GM12878 (cell line): ENCODE measurements around the gene OR52M1. TPM values are rescaled to one million over a fixed set of nuclear protein-coding genes. Genes with fewer than 3 reads are reported as not detected.

ENCODE experiments used
- ATAC-seq: fragments of 200-7000 bp; cut with Tn5 transposase; 3 replicates; pipeline ENCODE4 v1.9.1; 2020; ENCODE audit warnings: mild to moderate bottlenecking, moderate library complexity
- BruUV-seq: library from RNA; stranded (reverse); fragments of 400-500 nt; replicated peaks from 2 replicates; lab custom pipeline; 2021; lab: Mats Ljungman, UMichigan
- CTCF ChIA-PET: fragments of 300-600 bp; sonication (Branson Sonifier 250); formaldehyde crosslinking; extraction: SDS; loops from one replicate; lab custom pipeline; 2021; ENCODE audit warnings: inconsistent platforms; lab: Yijun Ruan, JAX
- POLR2A ChIA-PET: fragments of 350-600 bp; formaldehyde crosslinking; extraction: SDS; loops from one replicate; lab custom pipeline; 2021; ENCODE audit warnings: inconsistent platforms; lab: Charles Lee
- RAD21 ChIA-PET: fragments of 300-600 bp; sonication (Branson Sonifier 250); formaldehyde crosslinking; loops from one replicate; lab custom pipeline; 2023; ENCODE audit warnings: antibody characterized with exemption; ENCODE audit not compliant: unreplicated experiment; lab: Charles Lee
- SMC1A ChIA-PET: fragments of 300-600 bp; sonication (Branson Sonifier 250); formaldehyde crosslinking; loops from one replicate; lab custom pipeline; 2023; ENCODE audit not compliant: unreplicated experiment, uncharacterized antibody; lab: Charles Lee
- DNase-seq: peaks from one replicate; pipeline ENCODE4 v3.0.0-alpha.2; 2011; ENCODE audit warnings: low read depth, low spot score
- FAIRE-seq: peaks from 3 replicates; lab custom pipeline; 2011; peaks lifted over from hg19 to GRCh38; lab: Jason Lieb, UNC
- H2AFZ ChIP-seq: 2 replicates; pipeline ENCODE4 v1.6.0; 2011; ENCODE audit warnings: low read depth, low read length, control low read depth; ENCODE audit not compliant: control insufficient read depth
- H3K27ac ChIP-seq: 2 replicates; pipeline ENCODE4 v1.5.1; 2011; ENCODE audit warnings: control low read depth; ENCODE audit not compliant: control insufficient read depth, insufficient read depth
- H3K27me3 ChIP-seq, 2 experiments: replicated peaks in 1 of 2; 2 replicates each; pipeline versions ENCODE4 v1.6.0 to v1.6.1; 2011; ENCODE audit warnings: low read length in 1 of 2; ENCODE audit not compliant: control insufficient read depth in 2 of 2, insufficient read depth in 2 of 2
- H3K36me3 ChIP-seq, 2 experiments: 2 replicates each; pipeline ENCODE4 v1.5.1; 2011; ENCODE audit warnings: low read length in 1 of 2; ENCODE audit not compliant: control insufficient read depth in 2 of 2, insufficient read depth in 2 of 2
- H3K4me1 ChIP-seq: 2 replicates; pipeline ENCODE4 v1.6.1; 2011; ENCODE audit warnings: mild to moderate bottlenecking, low read length, moderate library complexity, mixed read lengths; ENCODE audit not compliant: control insufficient read depth, insufficient read depth
- H3K4me2 ChIP-seq: 2 replicates; pipeline ENCODE4 v1.6.0; 2011; ENCODE audit warnings: control low read depth; ENCODE audit not compliant: control insufficient read depth, insufficient read depth
- H3K4me3 ChIP-seq: fragments of 200-600 bp; sonication (generic); 2 replicates; pipeline ENCODE4 v1.5.1; 2016
- H3K79me2 ChIP-seq: 2 replicates; pipeline ENCODE4 v1.6.0; 2011; ENCODE audit warnings: low read length; ENCODE audit not compliant: control insufficient read depth, insufficient read depth
- H3K9ac ChIP-seq: 2 replicates; pipeline ENCODE4 v1.8.0; 2011; ENCODE audit warnings: low read length, control low read depth, mixed read lengths; ENCODE audit not compliant: control insufficient read depth, insufficient read depth
- H3K9me3 ChIP-seq: replicated peaks from 3 replicates; pipeline ENCODE4 v1.5.1; 2011; ENCODE audit warnings: mild to moderate bottlenecking, low read length; ENCODE audit not compliant: control insufficient read depth, insufficient read depth
- H4K20me1 ChIP-seq: 2 replicates; pipeline ENCODE4 v1.6.0; 2011; ENCODE audit not compliant: control insufficient read depth, insufficient read depth
- CBFB ChIP-seq: IDR thresholded peaks from 2 replicates; pipeline ENCODE4 v1.6.1; 2016; ENCODE audit warnings: antibody characterized with exemption, low read depth
- E2F4 ChIP-seq: IDR thresholded peaks from 2 replicates; pipeline ENCODE4 v1.6.1; 2012; ENCODE audit warnings: low read depth, low read length, improper control_type of control experiment
- EED ChIP-seq: sonication (generic); IDR thresholded peaks from 2 replicates; pipeline ENCODE4 v1.6.1; 2016; ENCODE audit warnings: antibody characterized with exemption, low read depth
- HDAC6 ChIP-seq: fragments of 200-600 bp; sonication (generic); IDR thresholded peaks from one replicate; pipeline ENCODE4 v1.8.0; 2017; ENCODE audit warnings: antibody characterized with exemption; ENCODE audit not compliant: unreplicated experiment
- MYB ChIP-seq: fragments of 150-350 bp; IDR thresholded peaks from 2 replicates; pipeline ENCODE4 v1.6.1; 2014; ENCODE audit warnings: mild to moderate bottlenecking, low read depth, low read length, borderline replicate concordance
- PAX8 ChIP-seq: fragments of 450-650 bp; IDR thresholded peaks from 2 replicates; pipeline ENCODE4 v1.6.1; 2017; ENCODE audit warnings: mild to moderate bottlenecking, moderate library complexity
- SKIL ChIP-seq: fragments of 450-650 bp; IDR thresholded peaks from 2 replicates; pipeline ENCODE4 v1.6.1; 2017; ENCODE audit warnings: mild to moderate bottlenecking, low read depth, inconsistent platforms; ENCODE audit not compliant: poor library complexity, severe bottlenecking
- SP1 ChIP-seq: IDR thresholded peaks from one replicate; pipeline ENCODE4 v1.6.1; 2011; ENCODE audit warnings: low read depth, low read length
- WRNIP1 ChIP-seq: IDR thresholded peaks from 2 replicates; pipeline ENCODE4 v1.6.1; 2011; ENCODE audit warnings: low read depth, low read length, improper control_type of control experiment, borderline replicate concordance
- ZBED1 ChIP-seq: IDR thresholded peaks from 2 replicates; pipeline ENCODE4 v1.6.1; 2016; ENCODE audit warnings: borderline replicate concordance
- WGBS: methylation state at CpG from one replicate; pipeline ENCODE4 v1.1.6; 2016; ENCODE audit warnings: low lambda C conversion rate; ENCODE audit not compliant: insufficient replicate concordance, insufficient coverage; ENCODE audit errors: missing lambda C conversion rate; 5-methylcytosine and 5-hydroxymethylcytosine counted together
- in situ Hi-C: fragments of 300-500 bp; cut with MboI; formaldehyde crosslinking; loops from 9 replicates; pipeline ENCODE4 v1.14.3; 2018; ENCODE audit warnings: mixed read lengths
- intact Hi-C: fragments of 100-400 bp; cut with micrococcal nuclease; formaldehyde crosslinking; loops from one replicate; pipeline ENCODE4 v1.14.2; 2022; ENCODE audit not compliant: unreplicated experiment
- polyA plus RNA-seq, 11 experiments: library from polyadenylated mRNA; depleted of rRNA in 4 of 11; unstranded in 6 of 11; stranded (reverse) in 5 of 11; fragments of >200 nt; fragmentation: Nextera tagmentation in 4 of 11; fragmentation: Illumina TruSeq in 1 of 11; extraction: Ambion mirVana in 4 of 11; extraction: Trizol in 1 of 11; gene quantifications; 1 replicate in 1 of 11; 2 replicates in 10 of 11; pipeline versions ENCODE4 v1.2.1 to v1.2.3, GENCODE V29; 2011 to 2016; ENCODE audit warnings: inconsistent platforms in 2 of 11, missing spikeins in 2 of 11, low read depth in 1 of 11
- total RNA-seq, 4 experiments: library from RNA; depleted of rRNA in 3 of 4; stranded (reverse); fragments of >200 nt in 3 of 4; fragmentation: Illumina TruSeq in 1 of 4; extraction: Trizol in 1 of 4; gene quantifications; 2 replicates each; pipeline versions ENCODE4 v1.2.1 to v1.2.3, GENCODE V29; 2013 to 2021
- TF ChIP-seq, protein P1 (sequence below): fragments of 450-650 bp; IDR thresholded peaks from 2 replicates; pipeline ENCODE4 v1.6.1; 2016; ENCODE audit warnings: mild to moderate bottlenecking

The OR52M1 gene
- total and polyA plus RNA-seq, 10 of the 15 experiments (the other 5 are each of a cell fraction or from before 2014, with no cell fraction given) = not detected

DNA sequence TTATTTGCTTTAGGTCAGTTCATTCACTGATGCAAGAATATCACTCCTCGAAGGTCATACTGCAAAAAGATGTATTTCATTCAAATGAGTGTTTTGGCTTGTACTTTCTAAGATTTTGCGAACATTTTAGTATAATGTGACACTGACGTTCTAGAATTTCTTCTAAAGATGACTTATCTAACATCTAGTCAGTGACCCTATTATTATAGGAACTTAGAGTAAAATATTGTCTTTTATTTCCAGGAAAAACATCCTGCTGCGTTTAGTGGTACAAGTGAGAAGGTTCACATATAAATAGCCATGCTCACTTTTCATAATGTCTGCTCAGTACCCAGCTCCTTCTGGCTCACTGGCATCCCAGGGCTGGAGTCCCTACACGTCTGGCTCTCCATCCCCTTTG is at the start of gene OR52M1 (continued):
- no peak for TF ChIP-seq PAX8
- TF ChIP-seq, protein P1, sequence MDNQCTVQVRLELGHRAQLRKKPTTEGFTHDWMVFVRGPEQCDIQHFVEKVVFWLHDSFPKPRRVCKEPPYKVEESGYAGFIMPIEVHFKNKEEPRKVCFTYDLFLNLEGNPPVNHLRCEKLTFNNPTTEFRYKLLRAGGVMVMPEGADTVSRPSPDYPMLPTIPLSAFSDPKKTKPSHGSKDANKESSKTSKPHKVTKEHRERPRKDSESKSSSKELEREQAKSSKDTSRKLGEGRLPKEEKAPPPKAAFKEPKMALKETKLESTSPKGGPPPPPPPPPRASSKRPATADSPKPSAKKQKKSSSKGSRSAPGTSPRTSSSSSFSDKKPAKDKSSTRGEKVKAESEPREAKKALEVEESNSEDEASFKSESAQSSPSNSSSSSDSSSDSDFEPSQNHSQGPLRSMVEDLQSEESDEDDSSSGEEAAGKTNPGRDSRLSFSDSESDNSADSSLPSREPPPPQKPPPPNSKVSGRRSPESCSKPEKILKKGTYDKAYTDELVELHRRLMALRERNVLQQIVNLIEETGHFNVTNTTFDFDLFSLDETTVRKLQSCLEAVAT = no peak

DNA sequence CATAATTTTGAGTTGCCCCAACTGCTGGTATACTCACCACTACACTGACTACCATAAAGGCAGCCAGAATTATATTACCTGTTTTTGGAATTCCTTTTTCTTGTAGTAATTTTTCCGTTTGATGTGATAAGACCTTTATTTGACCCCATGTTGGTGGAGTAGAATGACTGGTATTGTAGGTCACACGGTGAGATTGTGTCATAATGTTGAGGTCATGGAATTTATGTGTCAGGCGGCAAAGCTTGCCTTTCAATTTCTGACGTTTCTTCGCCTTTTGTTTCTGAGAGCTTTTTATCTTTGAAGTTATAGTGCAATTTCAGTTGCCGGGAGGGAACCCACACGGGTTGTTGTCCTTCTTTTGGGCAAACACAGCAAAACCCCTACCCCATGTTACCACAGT is 49.5 kb upstream of the OR52M1 start:
- H3K27ac ChIP-seq = no peak overlapping the region
- no peak overlapping the region for H3K9ac ChIP-seq
- CTCF ChIA-PET = interaction anchor here (1.1 to 5.5 kb wide), 3 partner anchors 9 to 309 kb away, joined by 3 to 91 read pairs (median 4); no protein-coding TSS in a partner anchor
- ATAC-seq (no peak), FAIRE-seq (no peak), DNase-seq (no peak)
- intact Hi-C loops (no loop called here), in situ Hi-C loops (no loop called here)
- H3K9me3 ChIP-seq = no peaks in the 10 kb centered on the region; the same call in 1 of the 3 replicates
- RAD21 ChIA-PET = interaction anchor here (5.2 kb wide), 1 partner anchor 308 kb away, joined by 46 read pairs; no protein-coding TSS in a partner anchor
- TF ChIP-seq SP1 = no peak
- no peaks in the 10 kb centered on the region for H3K27me3 ChIP-seq
- H3K4me2 ChIP-seq = no peak overlapping the region
- no peaks in the 10 kb centered on the region for H4K20me1 ChIP-seq
- SMC1A ChIA-PET = interaction anchor here (4.3 kb wide), 1 partner anchor 308 kb away, joined by 30 read pairs; no protein-coding TSS in a partner anchor
- H3K36me3 ChIP-seq = no peaks in the 10 kb centered on the region
- 41% methylated on average over 7 of the region's 7 CpGs for WGBS
- no peak overlapping the region for H3K4me3 ChIP-seq
- no TSS peak for BruUV-seq
- no peaks in the 10 kb centered on the region for H3K79me2 ChIP-seq
- H3K4me1 ChIP-seq = no peaks in the 10 kb centered on the region; the same call in 1 of the 2 replicates
- POLR2A ChIA-PET = no interaction called here
- no peak overlapping the region for H2AFZ ChIP-seq

DNA sequence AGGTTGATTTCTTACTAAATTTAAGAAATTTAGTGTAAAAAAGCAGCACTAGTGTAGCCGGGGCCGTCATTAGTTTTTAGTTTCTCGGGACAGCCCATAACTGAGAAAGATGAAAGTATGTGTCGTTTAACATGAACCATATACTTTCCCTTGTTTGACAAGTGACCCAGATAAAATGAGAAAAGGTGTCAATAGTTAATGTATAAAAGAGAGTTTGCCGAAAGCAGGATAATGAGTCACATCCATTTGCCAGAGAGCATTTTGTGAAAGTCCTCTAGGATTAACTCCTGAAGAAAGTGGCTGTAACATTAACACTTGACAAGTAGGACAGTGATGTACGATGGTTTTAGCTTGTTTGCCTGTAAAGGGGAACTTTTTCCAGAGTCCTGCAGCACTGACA is 49.0 kb upstream of the OR52M1 start:
- no peak overlapping the region for H3K9ac ChIP-seq
- FAIRE-seq (no peak), DNase-seq (no peak), ATAC-seq (no peak)
- 48% methylated on average over 6 of the region's 6 CpGs for WGBS
- no TSS peak for BruUV-seq
- ChIA-PET SMC1A (no interaction called here), POLR2A (no interaction called here), RAD21 (interaction anchor here (5.2 kb wide), 1 partner anchor 309 kb away, joined by 46 read pairs; no protein-coding TSS in a partner anchor), CTCF (interaction anchor here (1.1 to 5.5 kb wide), 2 partner anchors 294 to 310 kb away, joined by 3 to 91 read pairs; no protein-coding TSS in a partner anchor)
- H3K27me3 ChIP-seq = no peaks in the 10 kb centered on the region
- H3K79me2 ChIP-seq = no peaks in the 10 kb centered on the region
- in situ Hi-C loops (no loop called here), intact Hi-C loops (no loop called here)
- H3K4me3 ChIP-seq = no peak overlapping the region
- no peak overlapping the region for H3K27ac ChIP-seq
- H3K4me1 ChIP-seq = no peaks in the 10 kb centered on the region; the same call in 1 of the 2 replicates
- H3K9me3 ChIP-seq = no peaks in the 10 kb centered on the region; the same call in 1 of the 3 replicates
- H4K20me1 ChIP-seq = no peaks in the 10 kb centered on the region
- no peak overlapping the region for H3K4me2 ChIP-seq
- no peak overlapping the region for H2AFZ ChIP-seq
- no peaks in the 10 kb centered on the region for H3K36me3 ChIP-seq
- TF ChIP-seq WRNIP1 = no peak
- TF ChIP-seq SKIL = no peak
- no peak for TF ChIP-seq EED
- TF ChIP-seq SP1 = no peak
- TF ChIP-seq E2F4 = no peak
- TF ChIP-seq CBFB = no peak
- no peak for TF ChIP-seq HDAC6
- no peak for TF ChIP-seq MYB
- TF ChIP-seq ZBED1 = no peak
